HCT116 (cell line): ENCODE measurements around the gene CDKL4. TPM values are rescaled to one million over a fixed set of nuclear protein-coding genes. Genes with fewer than 3 reads are reported as not detected.
"Not testable (repeated sequence)": the region's sequence is repeated elsewhere in the genome, so short reads cannot be mapped to it uniquely, and the experiment has no call there.

Experiments used
- ATAC-seq: fragments of 200-7000 bp; cut with Tn5 transposase; 2 replicates; pipeline ENCODE4 v1.9.1; 2020; ENCODE audit warnings: mild to moderate bottlenecking, moderate library complexity
- BruUV-seq: library from RNA; stranded (reverse); fragments of 400-500 nt; replicated peaks from 2 replicates; lab custom pipeline; 2021; lab: Mats Ljungman, UMichigan
- CTCF ChIA-PET: fragments of 300-600 bp; sonication (Branson Sonifier 250); formaldehyde crosslinking; loops from one replicate; lab custom pipeline; 2021; ENCODE audit warnings: antibody characterized with exemption; lab: Charles Lee
- POLR2A ChIA-PET: fragments of 300-600, 350-600 bp; sonication (Branson Sonifier 250); formaldehyde crosslinking; loops from one replicate; lab custom pipeline; 2021; ENCODE audit warnings: antibody characterized with exemption; lab: Charles Lee
- RAD21 ChIA-PET, 2 experiments: fragments of 300-600 bp; sonication (Branson Sonifier 250); formaldehyde crosslinking; loops; one replicate each; lab custom pipeline; 2023; ENCODE audit warnings: low total read pairs in 2 of 2; ENCODE audit not compliant: uncharacterized antibody in 2 of 2, unreplicated experiment in 2 of 2, low non-redundant PET in 1 of 2; lab: Charles Lee
- DNase-seq: peaks from one replicate; pipeline ENCODE4 v3.0.0-alpha.2; 2010; ENCODE audit warnings: low read depth, low spot score
- H2AFZ ChIP-seq: fragments of 200-600 bp; shearing (Covaris generic), sonication (generic); 2 replicates; pipeline ENCODE4 v1.6.1; 2017; ENCODE audit warnings: low read depth, mixed run types, mixed read lengths, antibody characterized with exemption, low read length; ENCODE audit not compliant: poor library complexity, severe bottlenecking
- H3K27ac ChIP-seq: 2 replicates; pipeline ENCODE4 v1.5.1; 2012; ENCODE audit warnings: low read depth, low read length
- H3K27me3 ChIP-seq: fragments of 200-600 bp; sonication (generic); 2 replicates; pipeline ENCODE4 v1.6.1; 2016; ENCODE audit warnings: mixed run types, low read length, mixed read lengths; ENCODE audit not compliant: insufficient read depth
- H3K36me3 ChIP-seq, 2 experiments: fragments of 200-500 bp in 1 of 2; fragments of 200-600 bp in 1 of 2; sonication (Bioruptor generic) in 1 of 2; sonication (generic) in 1 of 2; 2 replicates each; pipeline versions ENCODE4 v1.5.1 to v1.6.1; 2014 to 2016; ENCODE audit warnings: low read length in 2 of 2, inconsistent platforms in 1 of 2, mixed read lengths in 1 of 2, mixed run types in 1 of 2; ENCODE audit not compliant: insufficient read depth in 2 of 2, control insufficient read depth in 1 of 2
- H3K4me1 ChIP-seq, 2 experiments: fragments of 200-600 bp in 1 of 2; sonication (generic) in 1 of 2; 2 replicates each; pipeline versions ENCODE4 v1.5.1 to v1.6.1; 2012 to 2017; ENCODE audit warnings: low read length in 2 of 2, inconsistent platforms in 1 of 2, mild to moderate bottlenecking in 1 of 2, mixed read lengths in 1 of 2, mixed run types in 1 of 2, moderate library complexity in 1 of 2; ENCODE audit not compliant: insufficient read depth in 2 of 2, control insufficient read depth in 1 of 2
- H3K4me2 ChIP-seq: fragments of 200-600 bp; sonication (generic); 2 replicates; pipeline ENCODE4 v1.6.1; 2017; ENCODE audit warnings: mixed run types, low read length, mixed read lengths
- H3K4me3 ChIP-seq, 2 experiments: fragments of 200-600 bp in 1 of 2; sonication (generic) in 1 of 2; replicated peaks in 1 of 2; 2 replicates each; pipeline ENCODE4 v1.5.1; 2011 to 2016; ENCODE audit warnings: low read length in 2 of 2, control low read depth in 1 of 2, low read depth in 1 of 2, mild to moderate bottlenecking in 1 of 2, mixed read lengths in 1 of 2, mixed run types in 1 of 2
- H3K79me2 ChIP-seq: fragments of 200-600 bp; sonication (generic); 2 replicates; pipeline ENCODE4 v1.6.1; 2017; ENCODE audit warnings: mild to moderate bottlenecking, mixed run types, low read length, moderate library complexity, mixed read lengths; ENCODE audit not compliant: insufficient read depth
- H3K9ac ChIP-seq: fragments of 200-600 bp; sonication (generic); 2 replicates; pipeline ENCODE4 v1.6.1; 2016; ENCODE audit warnings: low read length, mixed read lengths
- H3K9me2 ChIP-seq: fragments of 200-600 bp; sonication (generic), shearing (Covaris generic); 2 replicates; pipeline ENCODE4 v1.6.1; 2017; ENCODE audit warnings: mixed run types, mild to moderate bottlenecking, moderate library complexity; ENCODE audit not compliant: insufficient read depth
- H3K9me3 ChIP-seq, 2 experiments: fragments of 200-500 bp in 1 of 2; fragments of 200-600 bp in 1 of 2; sonication (Bioruptor generic) in 1 of 2; sonication (generic) in 1 of 2; 2 replicates each; pipeline ENCODE4 v1.6.1; 2014 to 2017; ENCODE audit warnings: low read length in 2 of 2, mixed read lengths in 2 of 2, inconsistent platforms in 1 of 2, low read depth in 1 of 2, mild to moderate bottlenecking in 1 of 2, mixed run types in 1 of 2, moderate library complexity in 1 of 2; ENCODE audit not compliant: control insufficient read depth in 1 of 2, insufficient read depth in 1 of 2
- H4K20me1 ChIP-seq: fragments of 200-600 bp; sonication (generic), shearing (Covaris generic); 2 replicates; pipeline ENCODE4 v1.6.1; 2017; ENCODE audit warnings: mixed run types, mild to moderate bottlenecking, moderate library complexity; ENCODE audit not compliant: insufficient read depth
- CBX3 ChIP-seq: IDR thresholded peaks from 2 replicates; pipeline ENCODE4 v1.6.1; 2012; ENCODE audit warnings: low read depth
- CEBPB ChIP-seq: IDR thresholded peaks from 2 replicates; pipeline ENCODE4 v1.6.1; 2012; ENCODE audit warnings: low read depth
- EZH2 ChIP-seq: fragments of 200-600 bp; sonication (generic); IDR thresholded peaks from 2 replicates; pipeline ENCODE4 v1.6.1; 2017; ENCODE audit warnings: antibody characterized with exemption, mixed run types
- EZH2phosphoT487 ChIP-seq: fragments of 200-600 bp; IDR thresholded peaks from 2 replicates; pipeline ENCODE4 v1.6.1; 2018; ENCODE audit warnings: antibody characterized with exemption, borderline replicate concordance
- FOSL1 ChIP-seq: IDR thresholded peaks from 2 replicates; pipeline ENCODE4 v1.6.1; 2012; ENCODE audit warnings: low read depth
- JUND ChIP-seq: IDR thresholded peaks from 2 replicates; pipeline ENCODE4 v1.6.1; 2012
- POLR2A ChIP-seq: IDR thresholded peaks from 2 replicates; pipeline ENCODE4 v1.7.0; 2011; ENCODE audit warnings: borderline replicate concordance; ENCODE audit not compliant: insufficient read depth, insufficient read length; ENCODE audit errors: extremely low read depth
- POLR2AphosphoS5 ChIP-seq: IDR thresholded peaks from 2 replicates; pipeline ENCODE4 v1.6.1; 2011; ENCODE audit warnings: mild to moderate bottlenecking, low read depth, low read length, moderate library complexity
- RAD21 ChIP-seq: IDR thresholded peaks from 2 replicates; pipeline ENCODE4 v1.6.1; 2012; ENCODE audit warnings: low read depth, mild to moderate bottlenecking
- SIN3A ChIP-seq: IDR thresholded peaks from 2 replicates; pipeline ENCODE4 v1.6.1; 2012; ENCODE audit warnings: low read depth
- SP1 ChIP-seq: IDR thresholded peaks from 2 replicates; pipeline ENCODE4 v1.6.1; 2012; ENCODE audit warnings: low read depth
- SRF ChIP-seq: IDR thresholded peaks from 2 replicates; pipeline ENCODE4 v1.6.1; 2012; ENCODE audit warnings: low read depth
- YY1 ChIP-seq: IDR thresholded peaks from 2 replicates; pipeline ENCODE4 v1.6.1; 2011; ENCODE audit warnings: low read length, low read depth, moderate library complexity, mild to moderate bottlenecking; ENCODE audit not compliant: insufficient replicate concordance; ENCODE audit errors: extremely low read depth
- ZBTB33 ChIP-seq: IDR thresholded peaks from 2 replicates; pipeline ENCODE4 v1.6.1; 2011; ENCODE audit warnings: mild to moderate bottlenecking, low read length, moderate library complexity; ENCODE audit not compliant: insufficient replicate concordance; ENCODE audit errors: extremely low read depth
- ZNF274 ChIP-seq: fragments of 200-500 bp; sonication (Bioruptor generic); IDR thresholded peaks from 2 replicates; pipeline ENCODE4 v1.6.1; 2014; ENCODE audit warnings: mild to moderate bottlenecking, low read depth, low read length, inconsistent platforms
- intact Hi-C: fragments of 100-400 bp; cut with micrococcal nuclease; formaldehyde crosslinking; loops from 2 replicates; pipeline ENCODE4 v1.10.0; 2022
- total RNA-seq: library from RNA; stranded (reverse); gene quantifications from one replicate; pipeline ENCODE4 v1.2.1, GENCODE V29; 2021; ENCODE audit not compliant: unreplicated experiment
- TF ChIP-seq, protein P1 (sequence below): IDR thresholded peaks from 2 replicates; pipeline ENCODE4 v1.6.1; 2012; ENCODE audit warnings: low read depth

CDKL4 gene
- total RNA-seq, 1 experiment from 2014 or later = 0.27 TPM

- Histone ChIP-seq H3K79me2 (no peaks in the 10 kb centered on the region), H3K27me3 (no peaks in the 10 kb centered on the region), H3K4me2 (no peak overlapping the region), H3K9me3 (no peaks in the 10 kb centered on the region), H2AFZ (peak overlapping the region; percentile 32), H3K9ac (no peak overlapping the region), H3K36me3 (no peaks in the 10 kb centered on the region), H3K4me3 (no peak overlapping the region), H3K9me2 (no peaks in the 10 kb centered on the region), H3K27ac (no peak overlapping the region), H4K20me1 (no peaks in the 10 kb centered on the region), H3K4me1 (no peaks in the 10 kb centered on the region)
- BruUV-seq = no TSS peak
- RAD21 ChIA-PET = no interaction called here
- CTCF ChIA-PET = no interaction called here
- POLR2A ChIA-PET = no interaction called here
- no peak for TF ChIP-seq CBX3
- no peak for TF ChIP-seq SRF
- no peak for TF ChIP-seq FOSL1
- no peak for TF ChIP-seq YY1
- TF ChIP-seq SP1 = no peak
- TF ChIP-seq EZH2 = no peak
- no peak for TF ChIP-seq SIN3A
- TF ChIP-seq ZNF274 = no peak
- TF ChIP-seq JUND = no peak
- TF ChIP-seq POLR2A = no peak
- no peak for TF ChIP-seq ZBTB33
- no peak for TF ChIP-seq RAD21
- TF ChIP-seq EZH2phosphoT487 = no peak
- no peak for TF ChIP-seq CEBPB
- TF ChIP-seq POLR2AphosphoS5 = no peak
- TF ChIP-seq, protein P1, sequence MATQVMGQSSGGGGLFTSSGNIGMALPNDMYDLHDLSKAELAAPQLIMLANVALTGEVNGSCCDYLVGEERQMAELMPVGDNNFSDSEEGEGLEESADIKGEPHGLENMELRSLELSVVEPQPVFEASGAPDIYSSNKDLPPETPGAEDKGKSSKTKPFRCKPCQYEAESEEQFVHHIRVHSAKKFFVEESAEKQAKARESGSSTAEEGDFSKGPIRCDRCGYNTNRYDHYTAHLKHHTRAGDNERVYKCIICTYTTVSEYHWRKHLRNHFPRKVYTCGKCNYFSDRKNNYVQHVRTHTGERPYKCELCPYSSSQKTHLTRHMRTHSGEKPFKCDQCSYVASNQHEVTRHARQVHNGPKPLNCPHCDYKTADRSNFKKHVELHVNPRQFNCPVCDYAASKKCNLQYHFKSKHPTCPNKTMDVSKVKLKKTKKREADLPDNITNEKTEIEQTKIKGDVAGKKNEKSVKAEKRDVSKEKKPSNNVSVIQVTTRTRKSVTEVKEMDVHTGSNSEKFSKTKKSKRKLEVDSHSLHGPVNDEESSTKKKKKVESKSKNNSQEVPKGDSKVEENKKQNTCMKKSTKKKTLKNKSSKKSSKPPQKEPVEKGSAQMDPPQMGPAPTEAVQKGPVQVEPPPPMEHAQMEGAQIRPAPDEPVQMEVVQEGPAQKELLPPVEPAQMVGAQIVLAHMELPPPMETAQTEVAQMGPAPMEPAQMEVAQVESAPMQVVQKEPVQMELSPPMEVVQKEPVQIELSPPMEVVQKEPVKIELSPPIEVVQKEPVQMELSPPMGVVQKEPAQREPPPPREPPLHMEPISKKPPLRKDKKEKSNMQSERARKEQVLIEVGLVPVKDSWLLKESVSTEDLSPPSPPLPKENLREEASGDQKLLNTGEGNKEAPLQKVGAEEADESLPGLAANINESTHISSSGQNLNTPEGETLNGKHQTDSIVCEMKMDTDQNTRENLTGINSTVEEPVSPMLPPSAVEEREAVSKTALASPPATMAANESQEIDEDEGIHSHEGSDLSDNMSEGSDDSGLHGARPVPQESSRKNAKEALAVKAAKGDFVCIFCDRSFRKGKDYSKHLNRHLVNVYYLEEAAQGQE = no peak
- DNase-seq (no peak), ATAC-seq (no peak)
- intact Hi-C loops = no loop called here
Measured at GRCh38 chr2:39156107-39156506, 87.7 kb downstream of the CDKL4 start.

DNA sequence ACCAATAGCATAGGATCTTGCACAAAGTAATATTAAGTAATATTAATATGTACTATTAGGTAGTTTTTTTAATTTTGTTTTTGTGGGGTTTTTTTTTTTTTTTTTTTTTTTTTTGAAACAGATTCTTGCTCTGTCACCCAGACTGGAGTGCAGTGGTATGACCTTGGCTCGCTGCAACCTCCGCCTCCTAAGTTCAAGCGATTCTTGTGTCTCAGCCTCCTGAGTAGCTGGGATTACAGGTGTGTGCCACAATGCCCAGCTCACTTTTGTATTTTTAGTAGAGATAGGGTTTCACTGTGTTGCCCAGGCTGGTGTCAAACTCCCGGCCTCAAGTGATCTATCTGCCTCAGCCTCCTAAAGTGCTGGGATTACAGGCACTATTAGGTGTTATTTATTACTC is 88.2 kb downstream of the CDKL4 start:
- CTCF ChIA-PET, H3K27me3 ChIP-seq, H3K79me2 ChIP-seq, H3K4me2 ChIP-seq, H2AFZ ChIP-seq, DNase-seq, H3K36me3 ChIP-seq, H3K9ac ChIP-seq, H3K4me1 ChIP-seq, H3K4me3 ChIP-seq, H3K27ac ChIP-seq, H3K9me2 ChIP-seq, ATAC-seq, H4K20me1 ChIP-seq, intact Hi-C loops, BruUV-seq, H3K9me3 ChIP-seq, RAD21 ChIA-PET: not testable (repeated sequence)
- POLR2A ChIA-PET = interaction anchor here (0.9 kb wide), 1 partner anchor 8 kb away, joined by 4 read pairs; no protein-coding TSS in a partner anchor
